K562 (cell line): ENCODE measurements around the gene CHPF. TPM values are rescaled to one million over a fixed set of nuclear protein-coding genes. Genes with fewer than 3 reads are reported as not detected.
A peak's percentile ranks its signal among the peaks of the same experiment; 100 is the strongest.

Source experiments
- ATF2 ChIP-seq: sonication (generic); formaldehyde crosslinking; IDR thresholded peaks from 2 replicates; pipeline ENCODE4 v1.8.1; 2022; ENCODE audit warnings: missing genetic modification reagents
- ESRRA ChIP-seq: fragments of 450-650 bp; IDR thresholded peaks from 2 replicates; pipeline ENCODE4 v1.6.1; 2014; ENCODE audit warnings: low read depth, mild to moderate bottlenecking, moderate library complexity, borderline replicate concordance
- GABPB1 ChIP-seq: sonication (generic); formaldehyde crosslinking; IDR thresholded peaks from 2 replicates; pipeline ENCODE4 v1.8.0; 2022; ENCODE audit warnings: mild to moderate bottlenecking, missing genetic modification reagents
- GTF2B ChIP-seq: IDR thresholded peaks from 2 replicates; pipeline ENCODE4 v1.6.1; 2011; ENCODE audit not compliant: insufficient read length; ENCODE audit errors: extremely low read depth
- JUND ChIP-seq, 2 experiments: IDR thresholded peaks; 2 replicates in 1 of 2; 3 replicates in 1 of 2; pipeline ENCODE4 v1.6.1; 2011; ENCODE audit warnings: borderline replicate concordance in 2 of 2, low read depth in 2 of 2, low read length in 2 of 2, improper control_type of control experiment in 1 of 2, missing biosample characterization in 1 of 2, missing genetic modification characterization in 1 of 2, missing genetic modification reagents in 1 of 2
- MECOM ChIP-seq: fragments of 250-450 bp; sonication (Bioruptor Pico); IDR thresholded peaks from 2 replicates; pipeline ENCODE4 v1.8.0; 2022; ENCODE audit warnings: inconsistent platforms
- NFRKB ChIP-seq: fragments of 450-650 bp; IDR thresholded peaks from 2 replicates; pipeline ENCODE4 v1.6.1; 2016; ENCODE audit warnings: low read depth
- RBM39 ChIP-seq: fragments of 200-400 bp; formaldehyde crosslinking; optimal IDR thresholded peaks from 2 replicates; pipeline ENCODE3; 2018; ENCODE audit warnings: low read depth, low read length
- ZBTB40 ChIP-seq, 2 experiments: fragments of 450-650 bp in 1 of 2; sonication (generic) in 1 of 2; formaldehyde crosslinking in 1 of 2; IDR thresholded peaks; 2 replicates each; pipeline versions ENCODE4 v1.7.1 to v1.9.0; 2016 to 2022; ENCODE audit warnings: inconsistent platforms in 1 of 2, mild to moderate bottlenecking in 1 of 2, missing genetic modification reagents in 1 of 2
- ZMIZ1 ChIP-seq, 2 experiments: fragments of 150-350 bp in 1 of 2; IDR thresholded peaks; 2 replicates each; pipeline ENCODE4 v1.6.1; 2012 to 2016; ENCODE audit warnings: low read depth in 2 of 2, low read length in 2 of 2, mild to moderate bottlenecking in 1 of 2, moderate library complexity in 1 of 2
- polyA plus RNA-seq, 8 experiments: library from polyadenylated mRNA; depleted of rRNA in 4 of 8; stranded (reverse) in 5 of 8; unstranded in 3 of 8; fragments of >200 nt; fragmentation: Nextera tagmentation in 2 of 8; fragmentation: Illumina TruSeq in 1 of 8; extraction: Ambion mirVana in 2 of 8; extraction: Trizol in 1 of 8; gene quantifications; 2 replicates each; pipeline versions ENCODE4 v1.2.1 to v1.2.3, GENCODE V29; 2011 to 2014; ENCODE audit warnings: inconsistent platforms in 1 of 8, missing spikeins in 1 of 8
- total RNA-seq, 7 experiments: library from RNA; depleted of rRNA in 6 of 7; stranded (reverse); fragments of >200 nt in 6 of 7; fragmentation: Illumina TruSeq in 2 of 7; extraction: Trizol in 2 of 7; gene quantifications; 2 replicates each; pipeline versions ENCODE4 v1.2.1 to v1.2.3, GENCODE V29; 2011 to 2021; ENCODE audit warnings: low replicate concordance in 1 of 7

The CHPF gene
- total and polyA plus RNA-seq, 9 of the 15 experiments (the other 6 are each of a cell fraction or from before 2014, with no cell fraction given) = 0.15 to 57.2 (median 7.9) TPM

- peak; percentile 94 for TF ChIP-seq GABPB1 (CRISPR knock-in tag)
- TF ChIP-seq ZMIZ1 (IDR thresholded peaks at IDR 0.05; ENCODE audit: low read depth in 2 of 2, low read length in 2 of 2) = no peak; a peak in 1 of 4 replicates
- TF ChIP-seq ZBTB40 (IDR thresholded peaks at IDR 0.05) = peak; percentile 90
- no peak for TF ChIP-seq ZBTB40 (CRISPR knock-in tag; IDR thresholded peaks at IDR 0.05)
- no peak for TF ChIP-seq MECOM
- TF ChIP-seq ESRRA = 0 out of 2 replicates have a peak, but pooled peaks have one; percentile 13
- TF ChIP-seq ATF2 (CRISPR knock-in tag) = peak; percentile 63; the same call in 1 of the 2 replicates
- no peak for TF ChIP-seq NFRKB
- no peak for TF ChIP-seq GTF2B
- no peak for TF ChIP-seq RBM39
- peak; percentile 91 for TF ChIP-seq JUND (IDR thresholded peaks at IDR 0.05; ENCODE audit: borderline replicate concordance, low read depth, low read length)
- peak; percentile 76; the same call in 1 of the 3 replicates for TF ChIP-seq JUND (tag; IDR thresholded peaks at IDR 0.05; ENCODE audit: borderline replicate concordance, low read depth, low read length)
Measured at GRCh38 chr2:219543596-219544358, at the start of gene CHPF, which contains the start of gene TMEM198 (continued).
